K562 (cell line): ENCODE measurements around the gene PHF1. TPM values are rescaled to one million over a fixed set of nuclear protein-coding genes. Genes with fewer than 3 reads are reported as not detected.

Experiments
- ATF1 ChIP-seq, 2 experiments: fragments of 450-650 bp in 1 of 2; IDR thresholded peaks; 2 replicates each; pipeline ENCODE4 v1.6.1; 2016; ENCODE audit warnings: missing compliant biosample characterization in 1 of 2, missing genetic modification characterization in 1 of 2
- CREM ChIP-seq: IDR thresholded peaks from 2 replicates; pipeline ENCODE4 v1.6.1; 2014; ENCODE audit warnings: antibody characterized with exemption, low read depth
- DACH1 ChIP-seq: fragments of 450-650 bp; IDR thresholded peaks from 2 replicates; pipeline ENCODE4 v1.6.1; 2018; ENCODE audit not compliant: partially characterized antibody
- ETV1 ChIP-seq: fragments of 450-650 bp; conservative IDR thresholded peaks from 2 replicates; pipeline ENCODE4 v1.6.1; 2016; ENCODE audit warnings: missing genetic modification characterization, control low read depth, low read depth, missing compliant biosample characterization
- FOXJ2 ChIP-seq: fragments of 200-800 bp; sonication (Bioruptor generic); IDR thresholded peaks from 2 replicates; pipeline ENCODE4 v1.6.1; 2016; ENCODE audit warnings: missing genetic modification characterization, missing compliant biosample characterization
- FOXJ3 ChIP-seq: sonication (generic); formaldehyde crosslinking; IDR thresholded peaks from 2 replicates; pipeline ENCODE4 v1.4.0; 2020; ENCODE audit warnings: mild to moderate bottlenecking, missing genetic modification reagents
- FOXK1 ChIP-seq: sonication (generic); formaldehyde crosslinking; IDR thresholded peaks from 2 replicates; pipeline ENCODE4 v1.8.0; 2022; ENCODE audit warnings: missing genetic modification reagents, mild to moderate bottlenecking, borderline replicate concordance
- GABPA ChIP-seq: fragments of 200-800 bp; sonication (Bioruptor generic); conservative IDR thresholded peaks from 2 replicates; pipeline ENCODE4 v1.6.1; 2016; ENCODE audit warnings: low read depth, missing genetic modification characterization, missing compliant biosample characterization
- KDM5B ChIP-seq: fragments of 200-600 bp; sonication (generic); IDR thresholded peaks from 2 replicates; pipeline ENCODE4 v1.6.1; 2012; ENCODE audit warnings: low read depth, mild to moderate bottlenecking, moderate library complexity, low read length, control low read depth, inconsistent platforms; ENCODE audit not compliant: insufficient replicate concordance
- KHSRP ChIP-seq: fragments of 450-650 bp; IDR thresholded peaks from 2 replicates; pipeline ENCODE4 v1.6.1; 2017
- PCBP1 ChIP-seq: fragments of 200-400 bp; formaldehyde crosslinking; IDR thresholded peaks from 2 replicates; pipeline ENCODE4 v1.6.1; 2018; ENCODE audit warnings: mild to moderate bottlenecking, low read depth, low read length; ENCODE audit not compliant: poor library complexity, severe bottlenecking
- RBBP5 ChIP-seq: fragments of 200-600 bp; sonication (generic); IDR thresholded peaks from 2 replicates; pipeline ENCODE4 v1.6.1; 2012; ENCODE audit warnings: borderline replicate concordance, mild to moderate bottlenecking, low read length, control low read depth, inconsistent platforms; ENCODE audit not compliant: insufficient read depth, poor library complexity, severe bottlenecking
- RFX5 ChIP-seq: IDR thresholded peaks from 2 replicates; pipeline ENCODE4 v1.6.1; 2011; ENCODE audit warnings: low read depth, mild to moderate bottlenecking, improper control_type of control experiment, low read length
- SAP30 ChIP-seq: fragments of 200-600 bp; sonication (generic); IDR thresholded peaks from 2 replicates; pipeline ENCODE4 v1.6.1; 2012; ENCODE audit warnings: borderline replicate concordance, low read depth, mild to moderate bottlenecking, moderate library complexity, low read length, control low read depth, inconsistent platforms; ENCODE audit not compliant: insufficient read depth, poor library complexity, severe bottlenecking
- TGIF2 ChIP-seq: sonication (generic); formaldehyde crosslinking; IDR thresholded peaks from 2 replicates; pipeline ENCODE4 v1.8.1; 2022; ENCODE audit warnings: mild to moderate bottlenecking, missing genetic modification reagents, moderate library complexity
- THRB ChIP-seq: fragments of 450-650 bp; formaldehyde crosslinking; conservative IDR thresholded peaks from 2 replicates; pipeline ENCODE4 v1.4.0; 2022; ENCODE audit warnings: mild to moderate bottlenecking, missing genetic modification characterization
- ZFP1 ChIP-seq: fragments of 450-650 bp; formaldehyde crosslinking; IDR thresholded peaks from 2 replicates; pipeline ENCODE4 v1.4.0; 2020; ENCODE audit warnings: mild to moderate bottlenecking, mixed read lengths
- ZNF263 ChIP-seq: sonication (generic); formaldehyde crosslinking; IDR thresholded peaks from 2 replicates; pipeline ENCODE4 v1.8.0; 2022; ENCODE audit warnings: mild to moderate bottlenecking, missing genetic modification reagents, borderline replicate concordance
- ZNF280B ChIP-seq: fragments of 250-450 bp; sonication (Bioruptor Pico); IDR thresholded peaks from 2 replicates; pipeline ENCODE4 v1.5.1; 2021; ENCODE audit warnings: mild to moderate bottlenecking
- ZNF384 ChIP-seq: IDR thresholded peaks from 2 replicates; pipeline ENCODE4 v1.6.1; 2012; ENCODE audit warnings: low read depth, low read length, improper control_type of control experiment
- ZNF444 ChIP-seq: fragments of 250-450 bp; sonication (Bioruptor Pico); IDR thresholded peaks from 2 replicates; pipeline ENCODE4 v1.4.0; 2020; ENCODE audit warnings: mild to moderate bottlenecking, moderate library complexity
- ZNF699 ChIP-seq: fragments of 250-450 bp; sonication (Bioruptor Pico); IDR thresholded peaks from 2 replicates; pipeline ENCODE4 v1.8.0; 2021; ENCODE audit warnings: mild to moderate bottlenecking, moderate library complexity; ENCODE audit not compliant: insufficient replicate concordance
- polyA plus RNA-seq, 8 experiments: library from polyadenylated mRNA; depleted of rRNA in 4 of 8; stranded (reverse) in 5 of 8; unstranded in 3 of 8; fragments of >200 nt; fragmentation: Nextera tagmentation in 2 of 8; fragmentation: Illumina TruSeq in 1 of 8; extraction: Ambion mirVana in 2 of 8; extraction: Trizol in 1 of 8; gene quantifications; 2 replicates each; pipeline versions ENCODE4 v1.2.1 to v1.2.3, GENCODE V29; 2011 to 2014; ENCODE audit warnings: inconsistent platforms in 1 of 8, missing spikeins in 1 of 8
- total RNA-seq, 7 experiments: library from RNA; depleted of rRNA in 6 of 7; stranded (reverse); fragments of >200 nt in 6 of 7; fragmentation: Illumina TruSeq in 2 of 7; extraction: Trizol in 2 of 7; gene quantifications; 2 replicates each; pipeline versions ENCODE4 v1.2.1 to v1.2.3, GENCODE V29; 2011 to 2021; ENCODE audit warnings: low replicate concordance in 1 of 7
- TF ChIP-seq, protein P1 (sequence below): fragments of 250-450 bp; sonication (Bioruptor Pico); IDR thresholded peaks from 2 replicates; pipeline ENCODE4 v1.8.0; 2022; ENCODE audit warnings: inconsistent platforms, mild to moderate bottlenecking, moderate library complexity, borderline replicate concordance

The PHF1 gene
- total and polyA plus RNA-seq, 9 of the 15 experiments (the other 6 are each of a cell fraction or from before 2014, with no cell fraction given) = 3.7 to 64.2 (median 33.7) TPM

- TF ChIP-seq THRB (CRISPR knock-in tag) (0 out of 2 replicates have a peak, but pooled peaks have one; percentile 45), KHSRP (no peak), ZFP1 (CRISPR knock-in tag) (no peak), ZNF263 (CRISPR knock-in tag) (0 out of 2 replicates have a peak, but pooled peaks have one; percentile 34), ATF1 (CRISPR knock-in tag; IDR thresholded peaks at IDR 0.05) (no peak), ATF1 (tag; IDR thresholded peaks at IDR 0.05) (peak; percentile 50), ETV1 (tag) (peak; percentile 59), RFX5 (no peak), ZNF699 (CRISPR knock-in tag) (no peak), FOXK1 (CRISPR knock-in tag) (no peak), SAP30 (peak; percentile 72), GABPA (tag) (peak; percentile 58), FOXJ2 (tag) (no peak), PCBP1 (peak; percentile 98), ZNF444 (CRISPR knock-in tag) (peak; percentile 53; the same call in 1 of the 2 replicates), DACH1 (peak; percentile 30), RBBP5 (peak; percentile 15), ZNF280B (CRISPR knock-in tag) (no peak), CREM (peak; percentile 56; the same call in 1 of the 2 replicates), KDM5B (peak; percentile 61), TGIF2 (CRISPR knock-in tag) (peak; percentile 50; the same call in 1 of the 2 replicates), ZNF384 (no peak), FOXJ3 (CRISPR knock-in tag) (no peak)
- TF ChIP-seq, protein P1, sequence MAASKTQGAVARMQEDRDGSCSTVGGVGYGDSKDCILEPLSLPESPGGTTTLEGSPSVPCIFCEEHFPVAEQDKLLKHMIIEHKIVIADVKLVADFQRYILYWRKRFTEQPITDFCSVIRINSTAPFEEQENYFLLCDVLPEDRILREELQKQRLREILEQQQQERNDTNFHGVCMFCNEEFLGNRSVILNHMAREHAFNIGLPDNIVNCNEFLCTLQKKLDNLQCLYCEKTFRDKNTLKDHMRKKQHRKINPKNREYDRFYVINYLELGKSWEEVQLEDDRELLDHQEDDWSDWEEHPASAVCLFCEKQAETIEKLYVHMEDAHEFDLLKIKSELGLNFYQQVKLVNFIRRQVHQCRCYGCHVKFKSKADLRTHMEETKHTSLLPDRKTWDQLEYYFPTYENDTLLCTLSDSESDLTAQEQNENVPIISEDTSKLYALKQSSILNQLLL (CRISPR knock-in tag) = no peak
Measured at GRCh38 chr6:33410711-33411631, at the start of gene PHF1 (continued).
